Measurements from ENCODE around the gene PHTF2.

DNA sequence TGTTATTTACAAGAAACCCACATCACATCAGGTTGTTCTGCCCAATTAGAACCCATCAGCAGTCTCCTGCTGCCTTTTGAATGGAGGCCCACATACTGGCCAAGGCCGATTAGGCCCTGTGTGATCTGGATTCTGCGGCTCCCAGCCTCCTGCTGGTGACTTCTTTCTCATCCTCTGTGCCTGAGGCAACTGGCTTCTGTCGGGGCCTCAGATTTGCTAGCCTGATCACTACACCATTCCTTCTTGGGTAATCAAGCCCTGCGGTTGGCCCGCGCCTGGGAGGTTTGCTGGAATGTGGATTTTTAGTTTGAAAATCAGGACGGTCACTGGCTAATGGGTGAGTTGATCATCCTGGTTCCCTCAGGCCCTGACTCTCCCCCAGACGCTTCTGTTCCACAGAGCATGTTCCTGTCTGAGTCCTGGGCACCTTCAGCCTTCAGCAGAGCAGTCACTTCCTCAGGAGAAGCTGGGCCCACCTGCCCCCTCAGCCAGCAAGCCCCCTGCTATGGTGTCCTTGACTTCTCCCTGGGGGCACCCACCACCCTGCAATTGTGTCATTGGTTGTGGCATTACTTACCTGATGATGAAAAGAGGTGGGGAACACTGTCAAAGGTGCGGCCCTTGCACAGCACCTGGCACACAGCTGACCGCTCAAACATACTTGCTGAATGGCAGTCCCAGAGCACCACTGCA lies 207.6 kb downstream of the PHTF2 start:
- TF ChIP-seq, protein P1, sequence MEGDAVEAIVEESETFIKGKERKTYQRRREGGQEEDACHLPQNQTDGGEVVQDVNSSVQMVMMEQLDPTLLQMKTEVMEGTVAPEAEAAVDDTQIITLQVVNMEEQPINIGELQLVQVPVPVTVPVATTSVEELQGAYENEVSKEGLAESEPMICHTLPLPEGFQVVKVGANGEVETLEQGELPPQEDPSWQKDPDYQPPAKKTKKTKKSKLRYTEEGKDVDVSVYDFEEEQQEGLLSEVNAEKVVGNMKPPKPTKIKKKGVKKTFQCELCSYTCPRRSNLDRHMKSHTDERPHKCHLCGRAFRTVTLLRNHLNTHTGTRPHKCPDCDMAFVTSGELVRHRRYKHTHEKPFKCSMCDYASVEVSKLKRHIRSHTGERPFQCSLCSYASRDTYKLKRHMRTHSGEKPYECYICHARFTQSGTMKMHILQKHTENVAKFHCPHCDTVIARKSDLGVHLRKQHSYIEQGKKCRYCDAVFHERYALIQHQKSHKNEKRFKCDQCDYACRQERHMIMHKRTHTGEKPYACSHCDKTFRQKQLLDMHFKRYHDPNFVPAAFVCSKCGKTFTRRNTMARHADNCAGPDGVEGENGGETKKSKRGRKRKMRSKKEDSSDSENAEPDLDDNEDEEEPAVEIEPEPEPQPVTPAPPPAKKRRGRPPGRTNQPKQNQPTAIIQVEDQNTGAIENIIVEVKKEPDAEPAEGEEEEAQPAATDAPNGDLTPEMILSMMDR (conservative IDR thresholded peaks at IDR 0.05): no peak
- TF ChIP-seq EZH2 (IDR thresholded peaks at IDR 0.05; ENCODE audit: low read depth): no peak

Data from PC-9 (cell line).